HG02943 (cell line): ENCODE data around the gene BCO1.

Source experiments
- ATAC-seq: cut with Tn5 transposase; IDR thresholded peaks from one replicate; pipeline ENCODE4 v1.9.1; 2021; ENCODE audit warnings: mild to moderate bottlenecking, low read depth, moderate library complexity; ENCODE audit not compliant: unreplicated experiment

BCO1 gene

DNA sequence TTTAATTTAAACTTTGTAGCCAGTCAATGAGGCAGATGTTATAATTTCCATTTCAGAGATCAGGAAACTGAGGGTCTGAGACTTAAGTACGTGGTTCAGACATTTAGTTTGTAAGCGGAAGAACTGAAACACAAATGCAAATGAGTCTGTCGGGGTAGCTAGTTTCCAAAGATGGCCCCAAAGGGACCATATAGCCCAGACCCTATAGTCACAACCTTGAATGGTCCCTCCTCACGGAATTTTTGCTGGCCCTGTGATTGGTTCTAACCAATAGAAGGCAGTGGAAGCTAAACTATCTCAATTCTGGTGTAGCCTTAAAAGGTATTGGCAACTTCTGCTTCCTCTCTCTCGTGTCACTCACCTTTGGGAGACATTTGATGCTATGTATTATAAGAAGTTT, 7.5 kb upstream of the BCO1 start:
- no peak for ATAC-seq

DNA sequence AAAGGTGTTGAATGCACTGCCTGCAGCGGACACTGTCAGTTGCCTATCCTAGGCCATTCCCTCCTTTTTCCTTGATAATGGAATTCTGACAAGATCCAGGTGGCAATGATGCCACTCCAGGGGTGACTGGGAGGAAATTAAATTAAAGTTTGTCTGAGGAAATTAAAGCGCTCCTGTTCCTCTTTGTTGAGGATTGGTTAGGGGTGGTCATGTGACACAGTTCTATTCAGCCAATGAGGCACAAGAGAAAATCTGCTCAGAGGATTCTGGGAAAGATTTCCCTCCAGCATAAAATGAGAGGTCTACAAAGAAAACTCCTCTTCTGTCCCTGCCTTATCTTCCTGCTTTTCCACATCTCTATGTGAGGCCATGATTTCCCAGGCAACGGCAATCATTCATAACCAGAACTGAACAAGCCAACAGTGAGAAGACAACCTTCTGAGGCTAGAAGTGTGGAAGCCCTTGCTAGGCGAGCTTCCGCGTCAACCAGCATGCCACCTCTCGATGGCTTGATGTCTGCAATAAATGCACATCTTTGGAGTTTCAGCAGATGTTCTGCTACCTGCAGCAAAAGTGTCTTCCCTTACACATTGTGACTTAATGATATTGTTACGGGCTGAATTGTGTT, 5.6 kb upstream of the BCO1 start:
- no peak for ATAC-seq

DNA sequence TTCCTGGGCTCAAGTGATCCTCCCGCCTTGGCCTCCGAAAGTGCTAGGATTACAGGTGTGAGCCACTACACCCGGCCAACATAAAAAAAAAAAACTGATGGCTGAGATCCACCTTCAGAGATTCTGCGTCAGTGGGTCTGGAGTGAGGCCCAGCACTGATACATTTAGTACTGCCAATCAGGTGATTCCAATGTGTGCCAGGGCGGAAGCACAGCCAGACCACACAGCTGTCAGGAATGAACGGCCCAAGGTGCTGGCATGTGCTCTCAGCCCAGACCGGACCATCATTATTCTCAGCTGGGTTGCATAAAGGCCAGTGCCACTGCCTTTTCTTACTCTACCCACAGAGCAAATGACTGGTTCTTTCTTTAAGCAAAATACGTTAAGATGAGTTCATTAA, 1.2 kb upstream of the BCO1 start:
- no peak for ATAC-seq

DNA sequence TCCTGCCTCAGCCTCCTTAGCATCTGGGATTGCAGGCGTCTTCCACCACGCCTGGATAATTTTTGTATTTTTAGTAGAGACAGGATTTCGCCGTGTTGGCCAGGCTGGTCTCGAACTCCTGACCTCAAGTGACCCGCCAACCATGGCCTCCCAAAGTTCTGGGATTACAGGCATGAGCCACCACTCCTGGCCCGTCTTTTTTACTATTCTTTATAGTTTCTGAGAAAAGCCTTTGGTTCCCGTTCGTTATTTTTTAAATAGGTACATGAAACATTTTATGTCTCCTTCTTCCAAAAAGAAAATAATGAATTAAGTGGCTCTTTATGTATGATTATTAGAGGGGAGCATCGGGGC, 570 bp upstream of the BCO1 start:
- ATAC-seq, result no peak

DNA sequence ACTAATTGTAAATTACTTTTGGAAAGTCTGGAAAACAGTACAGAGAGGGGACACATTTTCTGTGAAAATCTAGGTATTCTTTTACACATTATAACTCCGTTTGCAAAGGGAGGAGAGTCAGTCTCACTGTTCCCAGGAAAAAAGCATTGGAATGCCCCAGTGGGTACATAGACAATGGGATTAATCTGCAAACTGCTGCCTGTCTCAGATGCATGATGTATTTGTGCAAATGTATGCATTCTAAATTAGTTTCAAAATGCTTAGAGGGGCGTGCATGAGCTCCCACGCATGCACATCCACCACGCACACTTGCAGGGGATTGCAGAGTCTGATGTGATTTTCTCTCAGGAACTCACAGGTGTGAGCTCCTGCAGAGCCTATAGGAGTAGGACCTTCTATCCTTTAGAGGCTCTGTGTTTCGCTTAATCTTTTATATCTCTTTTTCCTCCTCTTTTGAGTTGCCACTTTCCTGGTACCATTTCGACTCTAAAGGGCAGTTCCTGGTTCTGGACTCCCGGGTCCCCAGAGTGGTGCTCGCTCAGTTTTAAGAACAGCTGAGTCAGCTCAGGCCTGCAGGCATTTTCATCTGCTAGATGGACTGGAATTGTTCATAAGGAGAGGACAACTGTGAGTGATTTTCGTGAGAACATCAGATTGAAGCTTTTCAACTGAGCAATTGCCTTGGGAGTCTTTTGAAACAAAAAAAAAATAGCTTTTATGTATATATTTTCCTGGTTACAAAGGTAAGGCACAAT, 1.1 kb downstream of the BCO1 start:
- no peak for ATAC-seq

DNA sequence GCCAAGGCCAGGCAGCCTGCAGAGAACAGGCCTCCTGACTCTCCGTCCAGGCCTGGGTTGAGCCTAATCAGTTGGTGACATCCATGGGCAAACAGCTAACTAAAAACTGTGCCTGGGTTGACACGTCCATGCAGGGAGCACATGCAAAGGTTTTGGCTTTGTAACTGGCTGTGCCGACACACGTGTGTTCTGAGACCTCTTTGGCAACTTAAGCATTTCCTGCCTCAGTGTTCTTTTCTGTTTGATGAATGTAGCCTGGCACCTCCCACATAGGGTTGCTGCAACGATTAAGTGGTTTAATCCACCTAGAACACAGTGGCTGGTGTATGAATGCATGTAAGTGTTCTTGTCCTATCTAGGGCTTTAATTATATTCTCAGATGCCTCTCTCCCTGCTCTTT, 3.2 kb downstream of the BCO1 start:
- ATAC-seq, result no peak

DNA sequence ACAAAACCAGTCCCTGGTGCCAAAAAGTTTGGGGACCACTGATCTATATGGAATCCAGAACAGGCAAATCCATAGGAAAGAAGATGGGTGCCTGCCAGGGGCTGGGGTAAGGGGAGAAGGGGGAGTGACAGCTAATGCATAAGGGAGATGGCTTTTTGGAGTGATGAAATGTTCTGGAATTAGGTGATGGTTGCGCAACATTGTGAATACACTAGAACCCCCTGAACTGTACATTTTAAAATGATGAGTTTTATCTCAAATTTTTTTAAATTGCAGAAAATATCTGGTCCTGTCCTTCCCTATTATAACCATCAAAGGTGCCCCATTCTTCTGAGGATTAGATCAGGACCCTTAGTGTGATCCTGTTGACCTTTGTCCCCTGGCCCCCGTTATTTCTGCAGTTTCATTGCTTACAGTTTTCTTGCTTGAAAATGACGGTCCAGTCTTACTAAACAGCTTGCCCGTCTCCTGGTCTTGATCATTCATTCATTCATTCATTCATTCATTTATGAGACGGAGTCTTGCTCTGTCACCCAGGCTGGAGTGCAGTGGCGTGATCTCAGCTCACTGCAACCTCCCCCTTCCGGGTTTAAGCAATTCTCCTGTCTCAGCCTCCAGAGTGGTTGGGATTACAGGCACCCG, 4.6 kb downstream of the BCO1 start:
- no peak for ATAC-seq

DNA sequence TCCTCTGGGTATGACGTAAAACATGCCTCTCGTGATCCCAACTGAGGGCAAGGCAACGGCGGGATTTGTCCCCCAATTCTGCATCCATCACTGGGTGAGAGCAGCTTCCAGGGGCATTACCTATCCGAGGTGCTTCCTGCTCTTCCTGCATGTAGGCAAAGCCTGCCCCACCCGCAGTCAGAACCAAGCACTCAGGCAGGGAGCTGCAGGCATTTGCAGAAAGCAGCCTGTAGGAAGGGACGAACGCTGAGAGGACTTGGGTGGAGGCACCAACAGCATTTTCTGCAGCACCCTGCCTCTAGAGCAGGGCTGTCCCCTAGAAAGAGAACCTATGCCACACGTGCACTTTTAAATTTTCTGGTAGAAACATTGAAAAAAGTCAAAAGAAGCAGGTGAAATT, 5.5 kb downstream of the BCO1 start:
- no peak for ATAC-seq

DNA sequence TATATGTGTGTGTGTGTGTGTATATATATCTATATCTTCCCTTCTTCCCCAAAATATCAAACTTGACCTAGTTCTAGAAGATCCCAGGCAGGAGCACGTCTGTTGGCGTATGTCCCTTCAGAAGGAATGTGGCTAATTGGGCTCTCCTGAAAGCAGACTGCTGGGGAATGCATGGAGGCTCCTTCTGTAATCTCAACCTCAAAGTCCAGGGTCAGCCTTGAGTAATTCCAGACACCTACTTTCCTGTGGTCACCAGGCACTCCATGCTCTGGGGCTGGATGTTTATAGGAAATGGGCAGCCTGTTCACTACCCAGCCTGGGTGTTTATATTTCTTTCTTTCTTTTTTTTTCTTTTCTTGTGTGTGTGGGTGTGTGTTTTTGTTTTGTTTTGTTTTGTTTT, 13.4 kb downstream of the BCO1 start:
- ATAC-seq, result no peak

DNA sequence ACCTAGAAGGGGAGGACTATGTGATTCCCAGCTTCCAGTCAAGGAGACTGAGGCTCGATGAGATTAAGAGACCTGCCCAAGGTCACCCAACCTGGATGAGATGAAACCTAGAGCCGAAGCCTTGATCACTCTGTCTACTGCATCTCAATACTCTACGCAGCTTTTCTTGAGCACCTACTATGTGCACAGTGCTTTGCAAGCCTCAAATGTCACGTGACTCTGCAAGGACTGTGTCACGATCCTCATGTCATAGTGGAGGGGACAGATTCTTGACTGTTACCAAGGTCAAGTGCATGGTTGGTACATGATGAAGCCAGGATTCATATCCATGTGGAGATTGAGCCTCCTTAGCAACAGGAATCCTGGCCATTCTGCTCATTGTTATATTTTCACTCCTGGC, 14.7 kb downstream of the BCO1 start:
- no peak for ATAC-seq

DNA sequence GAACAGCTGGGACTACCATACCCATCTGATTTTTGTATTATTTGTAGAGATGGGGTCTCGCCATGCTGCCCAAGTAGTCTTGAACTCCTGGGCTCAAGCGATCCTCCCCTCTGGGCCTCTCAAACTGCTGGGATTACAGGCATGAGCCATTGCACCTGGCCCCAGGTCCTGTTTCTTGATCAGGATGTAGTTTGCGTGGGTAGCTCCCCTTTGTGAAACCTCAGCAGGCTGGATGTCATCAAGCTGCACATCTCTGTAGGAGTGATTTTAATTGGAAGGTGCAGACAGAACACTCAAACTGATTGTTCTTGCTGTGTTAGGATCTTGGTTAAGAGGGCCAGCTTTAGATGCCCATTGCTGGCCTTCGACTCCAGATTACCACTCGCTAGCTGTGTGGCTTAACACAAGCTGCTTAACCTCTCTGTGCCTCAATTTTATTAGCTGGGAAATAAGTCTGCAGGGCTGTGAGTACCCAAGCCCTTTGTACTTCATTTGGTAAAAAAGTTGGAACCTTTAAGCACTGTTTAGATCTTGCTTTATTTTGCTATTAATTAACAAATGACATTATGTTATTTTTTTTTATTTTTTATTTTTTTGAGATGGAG, 16.5 kb downstream of the BCO1 start:
- ATAC-seq, result no peak

DNA sequence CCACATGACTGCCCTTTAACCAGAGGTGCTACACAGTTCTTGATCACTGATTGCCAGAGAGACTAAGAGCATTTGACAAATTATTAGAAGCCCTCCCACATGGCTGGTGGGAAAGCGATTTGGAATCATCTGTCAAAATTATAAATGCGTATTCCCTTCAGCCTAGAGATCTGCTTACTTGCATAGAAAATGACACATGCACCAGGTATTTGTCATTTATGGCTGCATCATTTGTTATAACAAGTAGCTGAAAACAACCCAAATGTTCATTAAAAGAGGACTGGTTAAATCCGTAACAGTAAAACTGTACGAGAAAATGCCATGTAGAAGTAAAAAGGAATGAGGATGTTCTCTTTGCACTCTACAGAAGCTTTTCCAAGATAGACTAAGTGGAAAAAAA, 21.4 kb downstream of the BCO1 start:
- ATAC-seq, result no peak

DNA sequence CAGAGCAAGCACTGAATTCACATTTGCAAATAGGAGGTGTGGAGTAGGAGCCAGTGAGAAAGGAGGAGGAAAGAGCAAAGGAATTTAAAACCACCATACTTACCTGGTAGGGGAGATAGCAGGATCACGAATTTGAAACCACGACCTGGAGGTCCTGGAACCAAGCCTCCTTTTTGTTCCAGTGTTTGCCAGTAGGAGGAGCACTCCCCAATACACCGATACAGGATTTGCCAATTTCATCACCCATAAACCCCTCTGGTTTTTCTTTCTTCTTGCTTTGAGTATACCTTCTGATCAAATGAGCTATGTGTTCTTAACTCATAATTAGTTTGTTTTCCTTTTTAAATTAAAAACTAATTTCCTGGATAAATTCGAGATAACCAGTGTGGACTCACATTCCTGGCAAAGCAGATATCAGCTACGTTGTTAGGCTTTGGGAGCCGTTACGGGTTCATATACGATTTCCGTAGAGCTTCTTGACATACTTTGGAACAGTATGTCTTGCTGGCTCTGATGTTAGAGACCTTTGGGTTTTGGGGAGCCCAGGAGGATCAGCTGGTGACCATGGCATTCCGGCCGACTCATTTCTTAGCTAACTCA, 22.7 kb downstream of the BCO1 start:
- ATAC-seq, result no peak

DNA sequence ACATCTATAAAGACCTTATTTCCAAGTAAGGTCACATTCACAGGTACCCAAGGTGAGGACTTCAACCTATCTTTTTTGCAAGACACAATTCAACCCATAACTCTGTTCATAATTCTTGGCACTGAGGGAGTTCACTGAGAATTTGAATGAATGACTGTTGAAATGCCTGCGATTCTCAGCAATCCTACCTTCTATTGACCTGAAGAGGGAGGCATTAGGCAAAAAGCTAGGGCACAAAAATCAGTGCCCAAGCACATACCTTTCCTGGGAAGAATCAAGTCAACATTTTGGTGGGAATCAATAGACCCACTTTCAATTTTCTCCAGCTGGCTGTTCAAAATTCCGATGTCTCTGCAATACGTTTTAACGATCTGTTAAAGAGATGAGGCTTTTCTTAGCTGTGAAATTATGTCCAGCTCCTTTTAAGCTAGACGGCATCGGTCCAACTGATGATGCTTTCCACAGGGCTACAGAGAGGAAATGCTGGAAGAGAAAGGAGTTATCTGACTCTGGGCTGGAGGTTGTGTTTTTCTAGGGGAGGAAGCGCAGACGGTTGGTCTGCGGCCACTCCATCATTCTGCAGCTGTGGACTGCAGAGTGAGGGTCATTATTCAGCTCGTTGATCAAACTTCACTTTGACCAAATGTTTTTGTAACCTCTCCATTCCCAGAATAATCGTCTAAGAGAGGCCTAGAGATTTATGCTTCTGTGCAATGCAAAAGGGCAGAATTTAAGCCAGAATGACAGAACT, 25.2 kb downstream of the BCO1 start:
- no peak for ATAC-seq

DNA sequence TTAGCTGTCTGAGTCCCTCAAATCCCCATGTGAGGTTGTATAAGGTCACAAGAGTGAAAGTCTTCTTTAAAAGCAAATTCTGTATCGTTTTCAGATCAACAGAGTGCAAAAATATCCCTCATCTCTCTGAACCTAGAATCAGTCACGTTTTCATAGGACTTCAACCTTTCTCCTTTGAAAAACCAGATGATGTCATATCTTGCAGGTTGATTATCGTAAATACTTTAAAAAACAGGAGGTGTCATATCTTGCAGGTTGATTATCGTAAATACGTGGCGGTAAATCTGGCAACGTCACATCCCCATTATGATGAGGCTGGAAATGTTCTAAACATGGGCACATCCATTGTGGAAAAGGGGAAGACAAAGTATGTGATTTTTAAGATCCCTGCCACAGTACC, 25.9 kb downstream of the BCO1 start:
- ATAC-seq, result no peak

DNA sequence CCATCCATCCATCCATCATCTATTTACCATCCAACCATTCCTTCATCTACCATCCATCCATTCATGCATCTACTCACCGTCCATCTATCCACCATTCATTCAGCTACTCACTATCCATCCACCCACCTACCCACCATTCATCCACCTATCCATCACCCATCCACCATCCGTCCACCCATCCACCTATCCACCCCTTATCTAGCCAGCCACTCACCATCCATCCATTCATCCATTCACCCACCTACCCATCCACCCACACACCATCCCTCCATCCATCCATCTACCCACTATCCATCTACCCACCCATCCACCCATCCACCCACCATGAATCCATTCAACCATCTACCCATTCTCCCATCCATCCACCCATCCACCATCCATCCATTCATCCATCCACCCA, 26.6 kb downstream of the BCO1 start:
- no peak for ATAC-seq

DNA sequence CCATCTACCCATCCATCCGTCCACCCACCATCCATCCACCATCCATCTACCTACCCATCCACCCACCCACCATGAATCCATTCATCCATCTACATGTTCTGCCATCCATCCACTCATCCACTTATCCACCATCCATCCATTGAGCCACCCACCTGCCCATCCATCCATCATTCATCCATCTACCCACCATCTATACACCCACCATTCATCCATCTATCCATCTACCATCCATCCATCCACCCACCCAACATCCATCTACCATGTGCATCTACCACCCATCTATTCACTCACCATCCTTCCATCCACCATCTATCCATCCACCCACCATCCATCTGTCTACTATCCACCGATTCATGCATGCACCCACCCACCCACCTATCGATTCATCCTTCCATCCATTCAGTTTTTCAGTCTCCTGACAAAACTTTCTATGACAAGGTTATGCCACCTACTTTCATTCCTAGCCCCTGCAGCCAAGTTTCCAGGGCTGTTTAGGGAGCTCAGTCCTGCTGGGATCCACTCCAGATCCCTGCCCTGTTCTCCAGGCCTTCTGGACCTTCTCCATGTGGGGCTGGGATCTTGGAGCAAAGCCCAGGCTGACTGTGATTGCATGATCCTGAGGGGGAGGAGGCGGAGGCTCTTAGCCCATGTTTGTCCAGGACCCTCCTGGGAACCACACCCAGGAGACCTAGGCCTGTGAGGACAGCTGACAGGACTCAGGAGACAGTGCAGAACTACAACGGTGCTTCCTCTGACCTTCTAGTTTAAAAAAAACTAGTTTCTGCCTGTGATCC, 27.4 kb downstream of the BCO1 start:
- ATAC-seq, result no peak

DNA sequence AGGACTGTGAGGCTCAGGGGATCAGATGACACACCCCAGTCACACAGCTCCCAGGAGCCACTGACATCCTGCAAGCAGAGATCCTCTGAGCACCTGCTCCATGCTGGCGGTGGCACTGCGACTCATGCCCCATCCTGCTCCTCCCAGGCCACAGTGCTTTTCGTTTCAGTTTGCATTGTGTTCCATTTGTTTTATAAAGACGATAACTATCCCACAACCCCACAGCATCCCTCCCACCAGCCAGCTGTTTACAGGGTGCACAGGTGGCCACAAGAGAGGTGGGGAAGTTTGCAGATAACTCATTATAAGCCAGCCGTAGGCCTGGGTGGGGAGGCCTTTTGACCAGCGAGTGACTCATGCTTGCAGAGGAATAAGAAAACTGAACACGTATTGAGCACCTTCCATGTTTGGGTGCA, 28.2 kb downstream of the BCO1 start:
- ATAC-seq, result no peak

DNA sequence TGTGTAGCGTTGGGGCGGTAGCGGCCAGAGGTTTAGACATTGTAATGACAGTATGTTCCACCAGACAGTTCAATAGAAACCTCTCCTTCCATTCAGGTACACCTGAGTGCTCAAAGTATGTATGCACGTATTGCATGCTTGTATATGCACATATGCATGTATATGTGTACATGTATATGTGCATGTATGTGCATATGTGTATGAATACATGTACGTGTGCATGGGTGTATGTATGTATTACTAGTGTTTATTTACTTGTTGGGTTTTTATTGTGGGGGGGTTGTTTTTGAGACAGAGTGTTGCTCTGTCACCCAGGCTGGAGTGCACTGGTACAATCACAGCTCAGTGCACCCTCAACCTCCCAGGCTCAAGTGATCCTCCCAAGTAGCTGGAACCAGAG, 30.0 kb downstream of the BCO1 start:
- ATAC-seq, result no peak
